ENCODE data around the gene ABCA13.

- no peak for TF ChIP-seq CTCF (conservative IDR thresholded peaks at IDR 0.05)
- no peak for TF ChIP-seq EZH2 (IDR thresholded peaks at IDR 0.05; ENCODE audit: low read depth)
These were observed 38.5 kb upstream of the ABCA13 start for GRCh38 chr7:48132792-48133191.

Data from PC-9 (cell line).